ENCODE measurements around the gene PLAAT2.
A peak's percentile ranks its signal among the peaks of the same experiment; 100 is the strongest.
"Not testable (repeated sequence)": the region's sequence is repeated elsewhere in the genome, so short reads cannot be mapped to it uniquely, and the experiment has no call there.

The PLAAT2 gene

DNA sequence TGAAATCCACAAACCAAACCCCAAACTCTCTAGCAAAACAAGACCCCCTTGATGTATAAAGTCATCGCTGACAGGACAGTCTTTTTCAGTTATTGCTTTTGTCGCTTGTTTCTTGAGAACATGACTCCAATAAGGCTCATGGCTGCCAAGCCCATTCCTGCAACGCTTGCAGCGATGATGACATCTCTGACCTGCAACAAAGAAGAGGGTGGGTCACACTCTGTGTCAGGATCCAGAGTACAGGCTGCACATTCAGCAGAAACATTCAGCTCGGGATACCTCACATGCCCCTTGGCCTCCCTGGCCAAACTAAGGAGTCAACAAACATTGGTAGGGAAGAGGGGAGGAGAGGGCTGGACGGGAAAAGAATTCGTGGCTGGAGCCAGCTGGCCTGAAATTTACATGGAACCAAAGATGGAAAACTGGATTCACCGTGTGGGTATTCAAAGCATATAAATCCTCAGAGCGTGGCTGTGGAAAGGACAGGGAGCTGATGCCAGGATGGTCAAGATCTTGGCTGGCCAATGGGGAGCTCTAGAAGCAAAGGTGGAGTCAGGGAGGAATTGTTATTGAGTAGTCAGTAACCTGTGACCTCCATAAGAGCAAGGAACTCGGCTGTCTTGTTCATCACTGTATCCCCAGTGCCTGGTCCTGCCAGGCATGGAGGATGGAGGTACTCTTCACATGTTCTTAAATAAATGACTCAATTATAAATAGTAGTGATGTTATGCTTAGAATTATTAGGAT lies 11.8 kb upstream of the PLAAT2 start:
- DNase-seq: no peak

DNA sequence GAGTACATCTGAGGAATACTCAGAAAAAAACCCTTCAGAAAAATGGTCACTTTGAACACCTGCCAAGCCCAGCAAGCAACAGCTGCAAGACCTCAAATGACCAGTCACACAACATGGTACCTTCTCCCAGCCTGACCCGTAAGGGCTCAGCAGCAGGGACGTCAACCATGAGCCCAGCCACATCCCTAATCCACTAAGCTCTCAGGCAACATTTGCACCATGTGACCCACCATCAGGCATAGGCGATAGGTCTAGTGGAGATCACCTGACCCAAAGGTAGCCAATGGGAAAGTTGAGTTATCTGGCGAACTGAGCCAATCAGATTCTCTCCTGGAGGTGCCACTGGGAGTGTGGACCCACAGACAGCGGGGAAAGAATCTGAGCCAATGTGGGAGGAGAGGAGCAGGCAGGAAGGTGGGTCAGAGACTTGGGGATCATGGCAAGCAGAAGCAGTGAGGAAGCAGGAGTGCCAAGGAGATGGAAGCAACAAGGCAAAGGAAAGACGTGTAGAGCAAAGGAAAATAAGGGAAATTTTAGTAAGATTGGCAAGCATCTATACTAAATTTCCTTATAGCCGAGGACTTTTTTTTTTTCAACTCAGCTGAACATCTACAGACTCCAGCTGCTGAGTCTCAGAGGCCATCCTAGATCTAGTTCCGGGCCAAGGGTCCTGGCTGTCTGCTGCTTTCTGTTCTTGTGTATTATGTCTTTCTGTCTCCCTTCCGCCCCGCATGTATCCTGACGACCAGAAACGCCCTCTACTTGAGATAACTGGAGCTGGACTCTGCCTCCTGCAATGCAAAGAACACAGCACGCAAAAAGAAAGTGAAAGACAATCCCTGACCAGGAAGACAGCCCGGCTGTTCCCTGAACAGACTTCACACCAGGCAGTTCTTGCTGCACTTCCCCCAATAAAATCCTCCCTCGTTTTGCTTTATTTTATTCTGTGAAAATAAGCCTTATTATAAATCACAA lies 11.0 kb upstream of the PLAAT2 start:
- peak; percentile 93 for DNase-seq

DNA sequence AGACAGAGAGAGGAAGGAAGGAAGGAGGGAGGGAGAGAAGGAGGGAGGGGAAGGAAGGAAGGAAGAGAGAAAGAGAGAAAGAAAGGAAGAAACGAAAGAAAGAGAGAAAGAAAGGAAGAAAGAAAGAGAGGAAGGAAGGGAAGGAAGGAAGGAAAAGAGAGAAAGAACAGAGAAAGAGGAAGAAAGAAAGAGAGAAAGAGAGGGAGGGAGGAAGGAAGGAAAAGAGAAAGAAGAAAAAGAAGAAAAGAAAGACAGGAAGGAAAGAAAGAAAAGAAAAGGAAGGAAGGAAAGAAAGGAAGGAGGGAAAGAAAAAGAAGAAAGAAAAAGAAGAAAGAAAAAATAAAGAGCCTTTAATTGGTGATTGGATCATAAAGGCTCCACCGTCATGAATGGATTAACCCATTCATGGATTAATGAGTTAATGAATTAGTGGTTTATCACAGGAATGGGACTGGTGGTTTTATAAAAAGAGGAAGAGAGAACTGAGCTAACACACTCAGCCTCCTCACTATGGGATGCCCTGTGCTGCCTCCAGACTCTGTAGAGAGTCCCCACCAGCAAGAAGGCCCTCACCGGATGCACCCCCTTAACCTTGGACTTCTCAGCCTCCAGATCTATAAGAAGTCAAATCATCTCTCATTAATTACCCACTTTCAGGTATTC lies 9.0 kb upstream of the PLAAT2 start:
- DNase-seq: peak; percentile 57

DNA sequence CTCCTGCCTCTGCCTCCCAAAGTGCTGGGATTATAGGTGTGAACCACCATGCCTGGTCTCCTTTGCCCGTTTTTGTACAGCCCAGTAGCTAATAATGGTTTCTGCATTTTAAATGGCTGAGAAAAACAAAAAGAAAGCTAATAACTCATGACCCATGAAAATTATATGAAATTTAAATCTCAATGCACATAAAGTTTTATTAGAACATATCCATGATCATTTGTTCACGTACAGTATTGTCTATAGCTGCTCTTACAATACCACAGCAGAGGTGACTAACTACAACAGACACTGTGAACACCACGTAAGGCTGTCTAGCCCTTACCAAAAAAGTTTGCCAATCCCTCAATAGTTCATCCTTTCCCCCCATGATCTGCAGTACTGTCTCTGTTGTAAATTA lies 6.4 kb upstream of the PLAAT2 start:
- DNase-seq: no peak

DNA sequence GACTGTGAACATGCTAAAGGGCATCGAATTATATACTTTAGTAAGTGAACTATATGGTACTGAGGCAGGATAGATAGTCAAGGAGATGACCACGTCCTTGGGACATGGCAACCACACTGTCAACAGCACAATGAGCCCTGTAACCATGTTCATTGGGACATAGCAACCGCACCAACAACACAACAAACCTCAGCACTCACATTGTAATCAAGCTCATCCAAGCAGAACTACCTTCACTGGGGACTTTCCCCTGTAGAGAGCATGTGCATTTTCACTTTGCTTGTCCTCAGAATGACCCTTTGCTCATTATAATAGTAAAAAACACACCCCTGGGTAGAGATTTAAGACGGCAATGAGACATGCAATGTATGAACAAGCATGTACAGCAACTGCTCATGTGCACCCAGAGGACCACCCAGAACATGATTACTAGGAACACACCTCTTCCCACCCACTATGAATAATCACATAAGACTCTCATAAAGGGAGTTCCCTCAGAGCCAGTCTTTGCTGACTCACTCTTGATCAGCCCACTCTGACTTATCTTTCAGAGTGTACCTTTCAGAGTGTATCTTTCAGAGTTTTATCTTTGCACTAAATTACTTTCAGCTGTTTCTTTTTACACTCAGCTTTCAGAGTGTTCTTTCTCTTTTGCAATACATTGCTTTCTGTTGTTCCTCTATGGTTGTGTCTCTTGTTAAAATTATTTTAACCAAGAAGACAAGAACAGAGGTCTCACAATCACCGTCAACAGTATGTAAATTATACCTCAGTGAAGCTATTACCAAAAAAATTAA lies 4.1 kb upstream of the PLAAT2 start:
- peak; percentile 88 for DNase-seq

DNA sequence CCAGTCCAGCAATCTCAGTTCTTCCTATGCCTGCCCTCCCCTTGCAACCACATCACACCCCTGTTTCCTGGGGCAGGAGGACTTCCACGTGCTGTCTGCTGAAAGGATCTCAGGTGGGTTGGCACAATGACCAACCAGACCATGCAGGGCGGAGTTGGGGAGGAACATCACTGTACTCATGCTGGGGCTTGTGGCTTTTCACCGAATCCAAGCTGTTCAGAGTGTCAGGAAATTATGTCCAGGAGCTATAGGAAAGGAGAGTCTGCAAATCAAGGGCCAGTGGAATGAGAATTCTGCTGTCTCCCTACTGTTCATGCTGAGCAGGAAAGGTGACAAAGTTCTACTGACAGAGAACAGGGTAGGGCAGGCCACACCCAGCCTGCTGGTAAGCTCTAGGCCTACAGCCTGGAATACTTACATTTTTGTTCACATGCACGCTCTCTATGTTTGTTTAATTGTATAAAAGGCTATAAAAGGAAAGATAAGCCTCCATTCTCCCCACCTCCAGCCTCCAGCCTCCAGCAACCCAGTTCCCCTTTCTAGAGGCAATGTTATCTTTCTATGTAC lies 1.7 kb upstream of the PLAAT2 start:
- peak; percentile 54 for DNase-seq

DNA sequence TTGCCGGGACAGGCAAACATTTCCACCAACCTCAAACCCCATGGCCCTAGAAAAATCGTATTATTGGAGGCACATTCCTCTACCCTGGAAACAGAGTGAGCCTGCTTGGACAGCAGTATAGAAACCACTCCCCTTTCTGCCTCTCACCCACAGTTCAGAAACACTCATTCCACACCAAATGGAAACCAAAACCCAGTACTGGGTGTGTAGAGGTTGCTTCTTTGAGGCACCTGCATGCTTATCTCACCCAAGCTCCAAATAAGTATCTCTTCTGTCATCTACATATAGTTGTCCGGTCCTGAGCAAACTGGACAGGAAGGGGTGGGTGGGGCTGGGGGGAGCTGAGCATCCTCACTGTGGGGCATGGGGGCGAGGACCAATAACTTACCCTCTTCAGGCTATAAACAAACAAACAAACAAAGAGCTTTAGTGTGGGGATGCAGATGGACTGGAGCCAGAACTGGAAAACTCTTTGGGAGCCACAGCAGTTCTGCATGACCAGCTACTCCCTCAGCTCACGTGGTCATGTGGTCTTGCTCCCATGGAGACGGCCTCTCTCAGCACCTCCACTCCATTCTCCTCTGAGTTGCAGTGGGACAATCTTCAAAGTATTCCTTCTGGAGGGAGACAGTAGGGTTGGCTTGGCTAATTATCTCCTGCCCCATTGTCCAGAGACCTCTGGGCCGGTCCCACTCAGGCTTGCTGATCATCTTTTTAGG lies 1.0 kb upstream of the PLAAT2 start:
- DNase-seq: no peak

DNA sequence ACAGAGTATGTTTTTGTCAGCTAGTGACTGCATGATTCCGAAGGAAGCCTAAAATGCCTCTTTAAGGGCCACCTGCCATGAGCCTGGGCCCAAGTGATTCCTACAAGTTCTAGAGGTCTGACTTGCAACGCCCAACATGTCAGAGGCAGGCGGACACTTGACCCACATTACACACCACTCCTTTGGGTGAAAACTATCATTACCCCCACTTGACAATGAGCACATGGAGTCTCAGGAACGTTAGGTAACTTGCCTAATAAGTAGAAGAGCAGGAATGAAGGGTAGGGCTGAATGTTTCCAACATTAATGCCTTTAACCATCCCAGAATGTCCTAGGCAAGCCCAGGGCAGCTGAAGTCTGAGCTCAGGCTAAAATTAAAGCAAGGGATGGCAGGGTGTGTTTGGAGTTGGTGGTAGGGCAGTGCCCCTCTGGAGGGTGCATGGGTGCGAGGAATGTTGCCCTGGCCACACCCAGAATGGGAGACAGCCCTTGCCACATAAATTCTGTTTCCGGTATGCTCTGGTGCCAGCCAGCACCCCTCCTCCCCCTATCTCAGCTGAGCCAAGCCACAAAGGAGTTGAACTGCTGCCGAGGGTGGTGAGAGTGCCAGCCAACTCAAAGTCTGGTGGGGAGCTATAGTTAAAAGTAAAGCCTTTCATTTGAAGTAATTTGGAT lies 2.5 kb downstream of the PLAAT2 start:
- peak; percentile 81 for DNase-seq

DNA sequence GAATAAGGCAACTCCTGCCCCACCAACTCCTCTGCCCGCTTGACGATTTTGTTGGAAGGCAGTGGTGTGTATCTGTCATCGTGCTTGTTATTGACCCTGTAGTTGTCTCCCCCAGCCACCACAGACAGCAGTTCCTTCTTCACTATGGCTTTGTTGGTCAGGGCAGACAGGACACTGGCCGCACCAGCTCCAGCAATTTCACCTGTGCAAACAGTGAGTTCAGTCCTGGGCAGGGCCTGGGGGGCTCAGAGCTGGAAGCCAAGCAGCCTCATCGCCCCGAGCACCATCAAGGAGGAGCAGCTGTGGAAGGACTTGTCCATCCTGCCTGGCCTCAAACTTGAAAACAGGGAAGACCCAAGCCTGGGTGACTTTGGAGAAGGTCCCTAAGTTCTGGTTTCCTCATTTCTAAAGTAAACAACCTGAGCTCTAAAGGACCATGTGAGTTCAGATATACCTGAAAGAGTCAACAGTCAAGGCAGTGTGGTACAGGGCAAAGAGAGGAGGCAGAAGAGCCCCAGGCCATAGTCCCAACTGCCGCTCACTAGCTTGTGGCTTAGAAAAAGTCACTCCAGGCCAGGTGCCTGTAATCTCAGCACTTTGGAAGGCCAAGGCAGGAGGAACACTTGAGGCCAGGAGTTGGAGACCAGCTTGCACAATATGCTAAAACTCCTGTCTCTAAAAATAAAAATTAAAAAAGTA lies 4.6 kb downstream of the PLAAT2 start:
- DNase-seq: no peak

DNA sequence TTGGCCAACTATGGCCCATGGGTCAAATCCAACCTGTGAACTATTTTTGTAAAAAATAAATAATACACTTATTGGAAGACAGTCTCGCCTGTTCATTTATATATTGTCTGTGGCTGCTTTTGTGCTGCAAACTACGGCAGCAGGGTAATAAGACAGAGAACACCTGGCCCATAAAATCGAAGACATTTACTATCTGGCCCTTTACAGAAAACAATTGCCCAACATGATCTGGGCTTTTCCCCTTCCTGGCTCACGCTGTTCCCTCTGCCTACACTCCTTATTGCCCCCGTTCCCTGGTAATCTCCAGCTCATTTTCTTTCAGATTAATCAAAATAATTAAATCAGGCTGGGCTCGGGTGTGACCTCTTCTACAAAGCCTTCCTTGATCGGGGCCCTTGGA lies 5.6 kb downstream of the PLAAT2 start:
- no peak for DNase-seq

DNA sequence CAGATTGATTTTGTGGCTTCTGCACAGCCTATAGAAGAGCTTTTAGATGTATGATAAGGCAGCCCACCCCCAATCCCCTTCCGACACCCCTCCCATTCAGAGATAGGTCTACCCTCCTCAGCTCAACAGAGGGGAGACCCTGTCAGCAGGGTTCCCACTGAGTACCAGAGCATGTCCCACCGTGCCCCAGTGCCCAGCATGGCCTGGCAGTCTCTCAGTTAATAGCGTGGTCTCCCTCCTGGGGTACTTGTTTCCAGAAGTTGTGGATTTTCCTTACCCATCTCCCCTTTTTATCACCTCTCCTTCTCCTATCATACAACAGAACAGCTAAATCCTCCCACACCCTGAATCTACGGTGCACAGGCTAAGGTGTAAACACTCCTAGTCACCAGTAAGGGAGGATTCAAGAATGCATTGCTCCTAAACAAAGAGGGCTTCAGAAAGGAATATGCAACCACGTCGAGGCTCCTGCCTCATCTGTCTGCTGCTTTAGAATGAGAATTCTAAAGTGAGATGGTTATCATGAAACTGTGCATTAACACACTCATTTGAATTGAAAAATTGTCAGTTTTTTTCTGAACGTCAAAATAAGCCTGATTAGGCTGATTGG lies 6.7 kb downstream of the PLAAT2 start:
- DNase-seq: no peak

DNA sequence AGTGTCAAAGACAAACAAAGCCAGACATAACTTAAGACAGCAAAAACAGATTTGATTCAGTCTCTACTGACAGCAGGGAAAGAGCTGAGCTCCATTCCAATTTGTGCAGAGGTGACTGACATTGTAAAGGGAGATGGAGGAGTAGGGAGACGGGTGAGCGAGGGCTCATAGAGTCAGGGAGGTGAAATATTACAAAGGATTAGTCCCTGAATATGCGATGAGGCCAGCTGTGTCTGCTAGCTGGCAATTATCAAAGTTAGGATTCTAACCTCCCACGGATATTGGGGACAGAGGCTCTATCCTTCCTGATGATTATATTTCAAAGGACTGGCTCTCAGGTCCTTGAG lies 8.3 kb downstream of the PLAAT2 start:
- no peak for DNase-seq

DNA sequence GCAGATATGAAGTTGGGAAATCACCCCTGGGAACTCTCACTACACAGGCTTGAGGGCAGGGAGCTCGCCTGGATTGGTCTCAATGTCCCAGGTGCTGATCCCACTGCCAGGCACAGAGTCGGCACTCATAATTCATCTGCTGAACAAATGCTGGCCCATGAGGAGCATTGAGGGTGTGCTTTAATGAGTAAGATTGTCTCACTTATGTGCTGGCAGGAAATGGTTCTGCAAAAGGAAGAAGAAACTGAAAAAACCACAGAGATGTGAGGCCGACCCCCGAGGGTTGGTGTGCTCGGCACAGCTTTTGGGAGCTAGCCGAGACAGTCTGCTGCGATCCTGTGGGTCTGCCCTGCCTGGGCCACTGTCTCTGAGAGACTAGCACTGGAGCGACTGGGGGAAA lies 9.4 kb downstream of the PLAAT2 start:
- DNase-seq: peak; percentile 72

DNA sequence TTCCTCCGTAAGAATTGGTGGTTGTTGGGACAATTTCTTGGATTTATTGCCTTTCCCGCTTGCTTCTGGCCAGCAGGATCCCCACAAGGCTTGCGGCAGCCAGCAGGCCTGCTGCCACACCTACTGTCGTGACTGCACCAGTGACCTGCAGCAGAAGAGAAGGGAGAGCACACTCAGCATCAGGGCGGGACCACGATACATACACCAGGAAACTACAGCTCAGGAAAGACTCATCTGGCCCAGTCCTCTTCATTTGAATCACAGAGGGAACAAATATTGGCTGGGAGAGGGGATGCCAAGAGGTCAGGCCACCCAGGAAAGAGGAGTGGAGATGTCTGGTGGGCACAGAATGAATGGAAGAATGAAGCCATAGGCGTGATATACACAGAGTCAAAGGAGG lies 10.3 kb downstream of the PLAAT2 start:
- DNase-seq: no peak

DNA sequence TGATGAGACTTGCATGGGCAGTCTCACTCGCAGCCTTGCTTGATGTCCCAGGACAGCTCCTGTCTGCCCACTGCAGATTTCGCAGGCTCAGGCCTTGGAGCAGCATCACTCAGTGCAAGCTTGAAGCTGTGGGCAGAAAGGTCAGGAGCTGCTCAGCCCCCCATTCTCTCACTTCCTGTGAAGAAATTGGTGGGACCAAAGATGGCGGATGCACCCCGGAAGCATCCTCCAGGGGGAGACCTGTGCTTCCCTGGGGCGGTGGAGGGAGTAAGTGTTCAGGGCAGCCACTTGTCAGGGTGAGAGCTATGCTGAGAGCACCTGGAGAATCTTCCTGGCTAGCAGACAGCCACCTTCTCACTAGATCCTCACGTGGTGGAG lies 11.3 kb downstream of the PLAAT2 start:
- no peak for DNase-seq

DNA sequence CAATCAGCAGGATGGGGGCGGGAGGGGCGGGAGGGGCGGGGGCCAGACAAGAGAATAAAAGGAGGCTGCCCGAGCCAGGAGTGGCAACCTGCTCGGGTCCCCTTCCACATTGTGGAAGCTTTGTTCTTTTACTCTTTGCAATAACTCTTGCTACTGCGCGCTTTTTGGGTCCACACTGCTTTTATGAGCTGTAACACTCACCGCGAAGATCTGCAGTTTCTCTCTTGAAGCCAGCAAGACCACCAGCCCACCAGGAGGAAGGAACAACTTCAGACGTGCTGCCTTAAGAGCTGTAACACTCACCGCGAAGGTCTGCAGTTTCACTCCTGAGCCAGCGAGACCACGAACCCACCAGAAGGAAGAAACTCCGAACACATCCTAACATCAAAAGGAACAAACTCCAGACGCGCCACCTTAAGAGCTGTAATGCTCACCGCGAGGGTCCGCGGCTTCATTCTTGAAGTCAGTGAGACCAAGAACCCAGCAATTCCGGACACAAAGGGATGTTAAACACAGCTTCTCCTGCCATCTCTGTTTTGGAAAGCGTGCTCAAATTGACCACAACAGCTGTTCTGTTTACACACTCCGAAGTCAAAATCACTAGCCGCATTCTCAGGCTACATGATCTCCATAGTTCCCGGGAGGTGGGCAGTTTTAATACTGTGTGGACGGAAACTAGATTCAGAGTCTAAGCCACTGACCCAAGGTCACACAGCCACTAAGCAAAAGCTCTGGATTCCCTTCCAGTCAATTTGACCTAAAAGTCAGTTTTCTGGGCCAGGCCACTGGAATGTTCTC lies 11.9 kb downstream of the PLAAT2 start:
- no peak for DNase-seq

DNA sequence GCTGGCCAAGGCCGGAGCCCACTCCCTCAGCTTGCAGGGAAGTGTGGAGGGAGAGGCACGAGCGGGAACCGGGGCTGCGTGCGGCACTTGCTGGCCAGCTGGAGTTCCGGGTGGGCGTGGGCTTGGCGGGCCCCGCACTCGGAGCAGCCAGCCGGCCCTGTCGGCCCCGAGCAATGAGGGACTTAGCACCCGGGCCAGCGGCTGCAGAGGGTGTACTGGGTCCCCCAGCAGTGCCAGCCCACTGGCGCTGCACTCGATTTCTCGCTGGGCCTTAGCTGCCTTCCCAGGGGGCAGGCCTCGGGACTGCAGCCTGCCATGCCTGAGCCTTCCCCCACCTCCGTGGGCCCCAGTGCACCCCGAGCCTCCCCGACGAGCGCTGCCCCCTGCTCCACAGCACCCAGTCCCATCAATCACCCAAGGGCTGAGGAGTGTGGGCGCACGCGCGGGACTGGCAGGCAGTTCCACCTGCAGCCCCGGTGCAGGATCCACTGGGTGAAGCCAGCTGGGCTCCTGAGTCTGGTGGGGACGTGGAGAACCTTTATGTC lies 13.0 kb downstream of the PLAAT2 start:
- DNase-seq: not testable (repeated sequence)

DNA sequence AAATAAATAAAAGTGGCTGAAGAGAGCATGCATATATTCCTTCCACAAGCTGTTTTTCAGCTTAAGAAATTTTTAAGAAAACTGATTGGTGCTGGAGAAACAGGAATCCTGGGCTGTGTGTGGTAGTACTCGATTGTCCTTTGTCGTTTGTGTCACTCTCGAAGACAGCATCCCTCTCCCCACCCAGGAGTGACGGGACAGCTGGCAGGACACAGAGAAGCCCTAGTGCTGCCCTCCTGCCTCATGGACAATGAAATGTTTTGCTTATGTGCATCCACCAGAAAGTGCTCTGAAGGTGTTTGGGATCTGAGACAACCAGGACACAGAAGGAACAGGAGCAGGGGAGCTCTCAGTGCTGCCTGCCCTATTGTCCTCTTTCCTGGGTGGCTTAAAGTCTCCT lies 13.8 kb downstream of the PLAAT2 start:
- DNase-seq: no peak

DNA sequence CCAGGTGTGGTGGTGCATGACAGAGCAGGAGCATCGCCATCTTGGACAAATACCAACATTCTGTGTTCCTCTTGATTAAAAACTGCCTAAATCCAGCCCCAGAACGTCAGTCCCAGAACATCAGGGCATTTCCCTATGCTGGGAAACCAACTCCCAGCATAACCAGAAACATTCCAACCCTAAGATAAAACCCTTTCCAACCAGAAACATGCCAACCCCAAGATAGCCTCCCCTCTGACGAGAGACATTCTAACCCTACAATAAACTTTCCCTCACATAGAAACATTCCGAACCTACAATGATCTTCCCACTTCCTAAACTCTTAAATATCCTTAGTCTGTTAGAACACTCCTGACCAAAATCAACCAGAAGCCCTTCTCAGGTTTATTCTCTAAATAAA lies 15.0 kb downstream of the PLAAT2 start:
- no peak for DNase-seq

Measured in hematopoietic multipotent progenitor cell treated with erythropoietin and hydrocortisone succinate and interleukin-3 and kit ligand, for 4 days (in vitro differentiated cells).